ENCODE results near the gene SEMA4D. TPM values are rescaled to one million over a fixed set of nuclear protein-coding genes. Genes with fewer than 3 reads are reported as not detected.

SEMA4D gene
- total RNA-seq, 1 experiment from 2014 or later = 23.3 TPM

DNA sequence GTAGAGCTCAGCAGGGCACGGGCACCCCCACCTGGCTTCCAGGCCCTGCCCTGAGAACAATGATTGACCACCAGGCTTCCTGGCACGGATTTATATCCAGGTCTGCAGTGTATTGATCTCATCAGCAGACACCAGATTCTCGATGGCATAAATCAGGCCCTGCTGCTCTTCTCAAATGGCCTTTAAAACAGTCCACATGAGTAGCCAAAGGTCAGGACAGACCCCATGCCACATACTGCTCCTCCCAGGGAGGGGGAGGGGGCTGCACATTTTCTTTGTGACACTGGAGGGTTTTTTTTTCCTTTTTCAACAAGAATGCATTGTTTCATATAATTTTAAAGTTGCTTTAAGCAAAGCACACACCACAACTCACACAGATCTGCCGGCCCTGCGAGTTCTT lies 85.4 kb downstream of the SEMA4D start:
- CTCF ChIA-PET = no interaction called here
- no peak for DNase-seq
- Mint-ChIP-seq H3K27me3 (ENCODE audit: unreplicated experiment) (no peaks in the 10 kb centered on the region), H3K4me1 (ENCODE audit: low read depth, unreplicated experiment) (no peaks in the 10 kb centered on the region), H3K9me3 (ENCODE audit: low read depth, unreplicated experiment) (peaks cover 3% of the 10 kb centered on the region), H3K27ac (ENCODE audit: unreplicated experiment) (no peak overlapping the region), H3K36me3 (ENCODE audit: insufficient read depth, unreplicated experiment) (no peaks in the 10 kb centered on the region), H3K4me3 (ENCODE audit: low read depth, unreplicated experiment) (no peak overlapping the region)
- no TSS peak for BruUV-seq (replicated peaks)
- intact Hi-C loops (cut with micrococcal nuclease; ENCODE audit: unreplicated experiment) = no loop called here
- TF ChIP-seq, protein P1, sequence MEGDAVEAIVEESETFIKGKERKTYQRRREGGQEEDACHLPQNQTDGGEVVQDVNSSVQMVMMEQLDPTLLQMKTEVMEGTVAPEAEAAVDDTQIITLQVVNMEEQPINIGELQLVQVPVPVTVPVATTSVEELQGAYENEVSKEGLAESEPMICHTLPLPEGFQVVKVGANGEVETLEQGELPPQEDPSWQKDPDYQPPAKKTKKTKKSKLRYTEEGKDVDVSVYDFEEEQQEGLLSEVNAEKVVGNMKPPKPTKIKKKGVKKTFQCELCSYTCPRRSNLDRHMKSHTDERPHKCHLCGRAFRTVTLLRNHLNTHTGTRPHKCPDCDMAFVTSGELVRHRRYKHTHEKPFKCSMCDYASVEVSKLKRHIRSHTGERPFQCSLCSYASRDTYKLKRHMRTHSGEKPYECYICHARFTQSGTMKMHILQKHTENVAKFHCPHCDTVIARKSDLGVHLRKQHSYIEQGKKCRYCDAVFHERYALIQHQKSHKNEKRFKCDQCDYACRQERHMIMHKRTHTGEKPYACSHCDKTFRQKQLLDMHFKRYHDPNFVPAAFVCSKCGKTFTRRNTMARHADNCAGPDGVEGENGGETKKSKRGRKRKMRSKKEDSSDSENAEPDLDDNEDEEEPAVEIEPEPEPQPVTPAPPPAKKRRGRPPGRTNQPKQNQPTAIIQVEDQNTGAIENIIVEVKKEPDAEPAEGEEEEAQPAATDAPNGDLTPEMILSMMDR (IDR thresholded peaks at IDR 0.05; ENCODE audit: unreplicated experiment) = no peak

DNA sequence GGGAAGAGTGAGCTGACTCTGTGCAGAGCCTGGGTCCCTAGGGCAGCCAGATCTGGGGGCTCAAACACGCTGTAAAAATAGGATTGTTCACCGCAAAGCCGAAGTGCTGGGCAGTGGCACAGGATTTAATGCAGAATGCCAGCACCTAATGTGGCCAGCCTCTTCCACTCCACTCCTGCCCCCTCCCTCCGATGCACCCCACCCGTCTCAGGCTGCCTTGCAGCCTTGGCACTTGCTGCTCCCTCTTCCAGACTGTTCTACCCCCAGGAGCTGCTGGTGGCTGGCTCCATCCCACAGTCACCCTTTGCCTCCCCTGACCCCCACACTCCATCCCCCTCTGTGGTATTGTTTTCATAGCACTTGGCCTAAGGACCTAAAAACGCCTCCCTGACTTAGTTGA lies 86.2 kb downstream of the SEMA4D start:
- Mint-ChIP-seq H3K4me3 (ENCODE audit: low read depth, unreplicated experiment) (no peak overlapping the region), H3K36me3 (ENCODE audit: insufficient read depth, unreplicated experiment) (no peaks in the 10 kb centered on the region), H3K9me3 (ENCODE audit: low read depth, unreplicated experiment) (peaks cover 3% of the 10 kb centered on the region), H3K27me3 (ENCODE audit: unreplicated experiment) (no peaks in the 10 kb centered on the region), H3K4me1 (ENCODE audit: low read depth, unreplicated experiment) (no peaks in the 10 kb centered on the region), H3K27ac (ENCODE audit: unreplicated experiment) (no peak overlapping the region)
- no peak for DNase-seq
- CTCF ChIA-PET = no interaction called here
- no TSS peak for BruUV-seq (replicated peaks)
- intact Hi-C loops (cut with micrococcal nuclease; ENCODE audit: unreplicated experiment) = no loop called here
- TF ChIP-seq, protein P1 (IDR thresholded peaks at IDR 0.05; ENCODE audit: unreplicated experiment) = no peak

DNA sequence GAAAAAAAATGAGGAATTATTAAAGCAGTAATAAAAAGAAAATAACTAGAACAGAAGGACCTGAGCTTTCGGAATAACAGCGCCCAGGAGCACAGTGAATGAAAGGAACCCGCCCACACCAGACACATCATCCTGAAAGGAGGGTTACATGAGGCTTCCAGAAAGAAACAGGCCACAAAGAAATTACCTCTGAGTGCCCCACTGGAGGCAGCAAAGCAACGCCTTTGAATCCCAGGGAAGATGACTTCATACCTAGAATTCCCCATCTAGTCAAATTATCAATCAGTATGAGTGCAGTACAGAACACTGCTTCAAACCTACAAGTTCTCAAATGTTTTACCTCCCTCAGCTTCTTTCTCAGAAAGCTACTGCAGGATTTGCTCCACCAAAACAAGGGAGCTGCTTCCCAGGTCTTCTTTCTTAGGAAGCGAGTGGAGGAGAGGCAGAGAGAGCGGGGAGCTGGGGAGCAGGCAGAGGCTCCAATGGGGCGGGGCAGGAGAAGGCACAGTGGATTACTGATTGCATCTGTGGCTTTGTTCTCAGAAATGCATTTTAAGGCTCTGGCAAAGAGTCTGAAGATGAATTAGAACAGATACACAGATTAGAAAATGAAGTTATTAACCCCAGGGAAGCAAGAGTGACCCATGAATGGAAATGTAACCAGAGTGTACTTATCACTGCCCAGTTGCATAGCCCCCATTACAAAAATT lies 87.1 kb downstream of the SEMA4D start:
- intact Hi-C loops (cut with micrococcal nuclease; ENCODE audit: unreplicated experiment) = loop anchor here (1.0 kb wide), 1 partner anchor 139 kb away; no protein-coding TSS in a partner anchor
- Mint-ChIP-seq H3K27ac (ENCODE audit: unreplicated experiment) (no peak overlapping the region), H3K4me1 (ENCODE audit: low read depth, unreplicated experiment) (no peaks in the 10 kb centered on the region), H3K9me3 (ENCODE audit: low read depth, unreplicated experiment) (peaks cover 3% of the 10 kb centered on the region), H3K27me3 (ENCODE audit: unreplicated experiment) (no peaks in the 10 kb centered on the region), H3K4me3 (ENCODE audit: low read depth, unreplicated experiment) (no peak overlapping the region), H3K36me3 (ENCODE audit: insufficient read depth, unreplicated experiment) (no peaks in the 10 kb centered on the region)
- TF ChIP-seq, protein P1 (IDR thresholded peaks at IDR 0.05; ENCODE audit: unreplicated experiment) = no peak
- DNase-seq = no peak
- BruUV-seq (replicated peaks) = no TSS peak
- CTCF ChIA-PET = interaction anchor here (1.5 kb wide), 1 partner anchor 138 kb away, joined by 4 read pairs; no protein-coding TSS in a partner anchor

GRCh38 chr9:89410022-89410421 lies 87.9 kb downstream of the SEMA4D start:
- Mint-ChIP-seq H3K9me3 (ENCODE audit: low read depth, unreplicated experiment) (peaks cover 3% of the 10 kb centered on the region), H3K4me3 (ENCODE audit: low read depth, unreplicated experiment) (no peak overlapping the region), H3K4me1 (ENCODE audit: low read depth, unreplicated experiment) (no peaks in the 10 kb centered on the region), H3K36me3 (ENCODE audit: insufficient read depth, unreplicated experiment) (no peaks in the 10 kb centered on the region), H3K27ac (ENCODE audit: unreplicated experiment) (no peak overlapping the region), H3K27me3 (ENCODE audit: unreplicated experiment) (no peaks in the 10 kb centered on the region)
- CTCF ChIA-PET = interaction anchor here (1.5 kb wide), 1 partner anchor 139 kb away, joined by 4 read pairs; no protein-coding TSS in a partner anchor
- TF ChIP-seq, protein P1 (IDR thresholded peaks at IDR 0.05; ENCODE audit: unreplicated experiment) = no peak
- DNase-seq = no peak
- no TSS peak for BruUV-seq (replicated peaks)
- intact Hi-C loops (cut with micrococcal nuclease; ENCODE audit: unreplicated experiment) = loop anchor here (1.0 kb wide), 1 partner anchor 139 kb away; no protein-coding TSS in a partner anchor

Measured in Calu3 (cell line).